ENCODE results near the gene BPI.

- TF ChIP-seq CTCF (IDR thresholded peaks at IDR 0.05) (no peak), EZH2 (IDR thresholded peaks at IDR 0.05; ENCODE audit: borderline replicate concordance, insufficient read depth, low read depth, low read length, poor library complexity, severe bottlenecking) (no peak)
These were observed 21.2 kb downstream of the BPI start for GRCh38 chr20:38325167-38325566.

All from B cell (primary cell).